ENCODE results near the gene ARHGEF9.
"Not testable (repeated sequence)": the region's sequence is repeated elsewhere in the genome, so short reads cannot be mapped to it uniquely, and the experiment has no call there.

ARHGEF9 gene

DNA sequence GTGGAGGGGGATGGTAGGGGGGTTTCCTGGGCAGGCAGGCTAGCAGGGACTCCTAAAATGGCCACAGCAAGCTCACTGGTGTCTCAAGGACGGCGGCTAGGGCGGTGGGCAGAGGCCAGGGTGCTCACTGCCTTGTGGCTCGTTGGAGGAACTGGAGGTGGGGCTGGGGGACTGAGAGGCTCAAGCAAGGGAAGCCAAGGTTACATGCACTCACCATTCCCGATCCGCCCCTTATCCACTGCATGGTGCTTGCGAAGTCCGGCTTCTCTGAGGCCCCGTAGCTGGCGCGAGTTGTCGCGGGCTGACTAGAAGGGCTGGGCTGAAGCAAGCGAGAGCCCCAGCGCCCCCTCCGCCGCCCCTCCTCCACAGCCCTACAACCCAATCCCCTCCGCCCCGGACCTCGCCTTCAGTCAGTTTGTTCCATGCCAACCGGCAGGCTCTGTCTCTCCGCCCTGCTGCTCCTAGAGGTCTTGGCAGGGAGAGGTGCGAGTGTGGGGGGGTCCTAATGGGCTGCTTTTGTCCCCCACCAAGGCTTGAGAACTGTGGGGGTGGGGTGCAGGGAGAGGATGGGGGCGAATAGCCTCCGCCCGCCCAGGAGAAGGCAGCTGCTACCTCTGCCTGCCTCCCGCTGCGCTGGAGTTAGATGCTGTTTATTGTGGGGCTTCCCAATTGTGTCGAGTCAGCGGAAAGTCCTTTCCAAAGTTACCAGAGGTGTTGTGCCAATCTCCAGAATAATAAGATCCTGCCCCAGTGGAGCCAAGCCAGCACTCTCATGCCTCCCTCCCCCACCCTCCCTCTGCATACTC lies at the start of gene ARHGEF9:
Gene ARHGEF9, minus strand, starts transcription at position 313 of the 806 bp plus-strand sequence. Its CDS starts 69 bp downstream, at position 244.
- DNase-seq = peak; percentile 65

DNA sequence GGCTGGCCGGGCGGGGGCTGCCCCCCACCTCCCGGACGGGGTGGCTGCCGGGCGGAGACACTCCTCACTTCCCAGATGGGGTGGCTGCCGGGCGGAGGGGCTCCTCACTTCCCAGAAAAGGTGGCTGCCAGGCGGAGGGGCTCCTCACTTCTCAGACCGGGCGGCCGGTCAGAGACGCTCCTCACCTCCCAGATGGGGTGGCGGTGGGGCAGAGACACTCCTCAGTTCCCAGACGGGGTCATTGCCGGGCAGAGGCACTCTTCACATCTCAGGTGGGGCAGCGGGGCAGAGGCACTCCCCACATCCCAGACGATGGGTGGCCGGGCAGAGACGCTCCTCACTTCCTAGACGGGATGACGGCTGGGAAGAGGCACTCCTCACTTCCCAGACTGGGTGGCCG lies 40.4 kb upstream of the ARHGEF9 start:
- not testable (repeated sequence) for DNase-seq

DNA sequence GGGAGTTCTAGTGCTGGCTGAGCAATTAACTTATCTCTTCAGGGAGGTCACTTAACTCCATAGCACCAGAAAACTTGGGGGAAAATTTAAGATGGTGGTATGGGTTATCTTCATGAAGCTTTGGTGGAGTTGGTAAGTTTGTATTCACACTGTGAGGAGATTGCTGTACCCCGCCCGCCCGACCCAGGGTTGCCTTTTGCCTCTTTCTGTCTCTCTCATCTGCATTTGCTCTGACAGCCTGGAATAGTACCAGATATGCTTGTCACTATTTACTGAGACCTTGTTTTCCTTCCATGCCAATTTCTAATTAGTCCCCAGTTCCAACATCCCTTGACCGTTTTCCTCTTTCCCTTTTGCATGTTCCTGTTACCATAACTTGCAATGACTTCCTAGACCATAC lies 33.1 kb upstream of the ARHGEF9 start:
- no peak for DNase-seq

DNA sequence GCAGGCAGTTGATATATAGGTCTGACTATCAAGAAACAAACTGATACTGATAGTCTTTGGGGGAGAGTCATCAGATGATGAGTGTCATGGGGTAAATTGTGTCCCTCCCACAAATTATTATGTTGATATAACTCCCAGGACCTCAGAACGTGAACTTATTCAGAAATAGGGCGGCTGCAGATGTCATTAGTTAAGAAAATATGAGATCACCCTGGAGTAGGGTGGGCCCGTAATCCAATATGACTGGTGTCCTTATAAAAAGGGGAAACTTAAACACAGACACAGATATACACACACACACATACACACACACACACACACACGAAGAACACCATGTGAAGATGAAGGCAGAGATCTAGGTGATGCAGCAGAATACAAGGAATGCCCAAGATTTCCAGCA lies 32.7 kb upstream of the ARHGEF9 start:
- DNase-seq = no peak

DNA sequence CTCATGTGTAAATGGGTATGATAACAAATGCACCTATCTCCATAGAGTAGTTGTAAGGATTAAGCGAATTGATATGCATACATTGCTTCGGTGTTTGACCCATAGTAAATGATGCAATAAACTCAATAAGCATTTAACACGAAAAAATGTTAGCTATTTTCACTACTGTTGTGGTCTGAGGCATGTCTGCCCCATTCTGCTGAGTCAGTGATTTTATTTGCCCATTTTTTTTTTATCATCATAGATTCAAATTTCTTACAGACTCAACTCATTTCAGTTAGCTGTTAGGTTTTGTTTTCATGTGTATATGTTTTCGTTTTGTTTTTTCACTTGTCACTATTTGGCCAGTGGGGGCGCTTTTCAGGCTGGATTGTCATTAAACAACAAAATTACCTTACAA lies 27.8 kb upstream of the ARHGEF9 start:
- DNase-seq = no peak

DNA sequence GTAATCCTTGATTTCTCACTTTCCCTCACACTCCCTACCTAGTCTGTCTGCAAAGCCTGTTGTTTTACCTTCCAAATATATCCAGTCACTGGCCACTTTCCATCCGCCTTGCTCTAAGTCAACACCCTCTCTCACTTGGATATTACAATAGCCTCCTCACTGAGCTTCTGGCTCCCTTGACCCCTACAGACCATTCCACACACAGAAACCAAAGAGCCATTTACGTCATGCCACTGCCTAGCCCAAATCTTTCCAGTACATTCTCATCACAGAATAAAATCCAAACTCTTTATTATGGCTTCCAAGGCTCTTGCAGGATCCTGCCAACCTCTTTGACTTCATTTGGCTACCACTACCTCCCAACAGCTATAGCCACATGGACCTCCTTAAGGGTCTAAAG lies 25.7 kb upstream of the ARHGEF9 start:
- no peak for DNase-seq

DNA sequence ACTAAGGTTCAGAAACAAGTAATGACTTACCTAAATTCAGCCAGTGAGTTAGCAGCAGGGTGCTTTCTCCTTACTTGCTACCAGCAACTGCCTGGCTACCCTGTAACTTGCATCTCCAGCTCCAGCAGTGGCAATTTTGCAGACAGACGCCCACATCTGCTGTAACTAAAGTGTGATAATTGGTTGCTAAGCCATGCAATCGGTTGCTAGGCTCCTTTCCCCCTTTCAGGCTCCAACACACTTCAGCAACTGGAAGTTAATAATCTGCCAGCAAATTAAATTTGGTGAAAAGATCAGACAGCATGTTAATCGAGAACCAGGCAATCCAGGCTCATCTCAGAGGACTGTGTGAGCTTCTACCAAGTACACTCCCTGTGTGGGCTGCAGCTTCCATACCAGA lies 24.2 kb upstream of the ARHGEF9 start:
- DNase-seq = no peak

DNA sequence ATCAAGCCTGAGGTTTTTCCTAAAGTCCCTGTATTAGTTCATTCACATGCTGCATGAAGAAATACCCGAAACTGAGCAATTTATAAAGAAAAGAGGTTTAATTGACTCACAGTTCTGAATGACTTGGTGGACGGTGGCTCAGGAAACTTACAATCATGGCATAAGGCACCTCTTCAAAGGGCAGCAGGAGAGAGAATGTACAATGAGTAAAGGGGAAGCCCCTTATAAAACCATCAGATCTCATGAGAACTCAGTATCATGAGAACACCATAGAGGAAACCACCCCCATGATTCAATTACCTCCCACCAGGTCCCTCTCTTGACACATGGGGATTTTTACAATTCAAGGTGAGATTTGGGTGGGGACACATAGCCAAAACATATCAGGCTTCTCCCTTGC lies 10.4 kb upstream of the ARHGEF9 start:
- DNase-seq = not testable (repeated sequence)

DNA sequence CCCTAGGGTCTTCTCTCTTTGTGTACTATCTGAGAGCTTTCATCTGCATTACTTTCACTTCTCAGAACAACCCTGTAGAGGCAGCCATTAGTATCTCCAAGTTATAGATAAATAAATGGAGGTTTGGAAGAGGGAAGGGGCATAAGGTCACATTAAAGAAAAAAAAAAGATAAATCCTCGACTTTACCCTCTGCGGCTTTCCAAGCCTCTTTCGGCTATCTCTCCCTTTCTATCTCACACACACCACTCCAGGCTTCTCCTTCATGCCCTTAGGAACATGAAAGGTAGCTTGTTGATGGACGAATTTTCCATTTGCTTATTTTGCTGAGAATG lies 660 bp upstream of the ARHGEF9 start:
- DNase-seq = no peak

DNA sequence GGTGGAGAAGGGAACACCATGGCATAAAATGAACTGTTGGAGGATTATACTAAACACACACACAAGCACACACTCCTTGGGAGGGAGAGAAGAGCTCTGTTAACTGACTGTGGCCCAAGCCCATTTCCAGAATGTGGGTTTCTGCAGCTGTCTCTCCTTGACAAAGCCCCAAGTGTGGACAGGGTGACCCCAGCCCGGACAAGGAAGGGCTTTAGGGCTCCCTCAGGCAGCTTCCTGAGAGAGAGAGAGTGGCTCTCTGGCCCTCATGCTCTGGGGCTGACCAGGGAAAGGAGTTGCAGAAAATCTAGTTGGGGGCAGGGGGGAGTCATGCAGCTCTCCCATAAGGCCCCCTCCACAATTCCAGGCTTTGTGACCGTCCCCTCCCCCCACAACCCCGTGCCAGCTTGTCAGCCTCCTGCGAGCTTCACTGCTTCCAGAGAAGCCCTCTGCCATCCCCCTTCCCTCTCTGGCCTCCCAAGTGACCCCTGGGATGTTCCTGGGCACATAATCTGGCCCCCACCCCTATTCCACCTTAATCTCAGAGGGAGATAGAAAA lies 590 bp downstream of the ARHGEF9 start:
- peak; percentile 33 for DNase-seq

DNA sequence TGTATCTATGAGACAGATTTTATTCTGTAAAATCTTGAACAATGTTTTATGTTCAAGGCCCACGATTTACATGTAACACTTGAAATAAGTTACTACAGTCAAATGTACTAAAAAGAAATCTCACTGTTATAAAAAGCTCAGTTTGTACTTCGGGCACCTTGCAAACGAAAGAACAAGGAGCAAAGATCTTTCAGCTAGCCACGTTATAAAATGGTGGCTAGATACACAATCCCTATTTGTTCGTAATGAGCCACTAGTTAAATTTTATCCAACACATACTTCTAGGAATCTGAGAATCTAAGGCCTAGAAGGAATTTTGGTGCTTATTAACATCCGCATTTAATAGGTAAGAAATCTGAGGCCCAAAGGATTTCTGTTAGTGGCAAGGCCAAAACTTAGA lies 2.5 kb downstream of the ARHGEF9 start:
- DNase-seq = no peak

DNA sequence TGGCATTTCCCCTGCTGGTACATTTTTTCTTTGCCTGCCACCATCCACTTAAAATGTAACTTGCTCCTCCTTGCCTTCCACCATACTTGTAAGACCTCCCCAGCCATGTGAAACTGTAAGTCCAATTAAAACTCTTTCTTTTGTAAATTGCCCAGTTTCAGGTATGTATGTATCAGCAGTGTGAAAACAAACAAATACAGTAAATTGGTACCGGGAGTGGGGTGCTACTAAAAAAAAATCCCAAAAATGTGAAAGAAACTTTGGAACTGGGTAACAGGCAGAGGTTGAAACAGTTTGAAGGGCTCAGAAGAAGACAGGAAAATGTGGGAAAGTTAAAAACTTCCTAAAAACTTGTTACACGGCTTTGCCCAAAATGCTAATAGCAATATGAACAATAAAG lies 16.3 kb downstream of the ARHGEF9 start:
- no peak for DNase-seq

DNA sequence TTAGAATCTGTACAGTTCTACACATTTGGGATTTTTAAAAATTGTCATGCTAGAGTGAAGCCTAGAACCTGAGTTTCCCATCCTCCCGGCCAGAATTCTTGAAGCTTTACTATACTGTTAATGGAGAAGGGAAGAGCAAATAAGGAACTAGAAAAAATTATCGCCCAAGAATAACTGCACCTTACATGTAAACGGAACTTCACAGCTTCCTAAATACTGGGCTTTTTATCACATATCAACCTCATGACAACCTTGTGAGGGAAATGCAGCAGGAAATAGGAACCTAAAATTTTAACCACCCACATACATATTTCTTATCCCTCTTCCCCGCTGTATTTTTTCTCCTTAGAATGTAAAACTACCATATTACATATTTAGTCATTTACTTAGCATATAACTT lies 19.3 kb downstream of the ARHGEF9 start:
- DNase-seq = no peak

DNA sequence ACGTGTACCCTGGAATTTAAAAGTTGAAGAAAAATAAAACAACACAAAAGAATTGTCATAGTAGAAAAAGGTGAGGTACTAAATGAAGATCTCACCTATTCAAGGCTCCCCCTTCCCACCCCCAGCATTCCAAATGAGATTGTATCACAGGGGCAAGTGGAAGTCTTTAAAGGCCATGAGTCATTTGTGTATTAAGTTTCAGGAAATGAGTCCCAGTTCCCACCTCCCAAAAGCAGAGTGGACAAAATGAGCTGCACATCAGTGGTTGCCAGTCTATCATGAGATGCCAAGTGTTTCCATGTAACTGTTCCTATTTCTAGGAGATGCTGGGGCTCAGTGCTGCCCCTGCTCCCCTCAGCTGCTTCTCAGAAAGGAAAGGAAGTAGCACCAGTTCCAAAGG lies 20.1 kb downstream of the ARHGEF9 start:
- DNase-seq = no peak

DNA sequence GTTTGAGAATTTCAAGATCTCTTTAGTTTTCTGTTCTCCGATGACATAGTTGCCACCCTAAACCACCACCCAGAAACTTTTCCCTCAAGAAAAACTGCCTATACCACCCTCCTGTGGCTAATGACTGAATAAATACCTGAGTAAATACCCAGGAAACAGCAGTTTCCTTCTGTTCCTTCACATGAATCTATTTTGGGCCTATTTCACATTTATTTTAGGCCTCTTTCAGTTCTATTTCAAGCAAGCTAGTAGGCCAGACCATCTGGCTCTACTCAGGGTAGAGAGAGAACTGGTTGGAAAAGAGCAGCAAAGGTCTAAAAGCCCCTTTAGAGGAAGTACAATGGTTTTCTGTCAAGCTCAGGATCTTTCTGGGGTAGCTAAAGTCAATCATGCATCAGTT lies 23.4 kb downstream of the ARHGEF9 start:
- no peak for DNase-seq

DNA sequence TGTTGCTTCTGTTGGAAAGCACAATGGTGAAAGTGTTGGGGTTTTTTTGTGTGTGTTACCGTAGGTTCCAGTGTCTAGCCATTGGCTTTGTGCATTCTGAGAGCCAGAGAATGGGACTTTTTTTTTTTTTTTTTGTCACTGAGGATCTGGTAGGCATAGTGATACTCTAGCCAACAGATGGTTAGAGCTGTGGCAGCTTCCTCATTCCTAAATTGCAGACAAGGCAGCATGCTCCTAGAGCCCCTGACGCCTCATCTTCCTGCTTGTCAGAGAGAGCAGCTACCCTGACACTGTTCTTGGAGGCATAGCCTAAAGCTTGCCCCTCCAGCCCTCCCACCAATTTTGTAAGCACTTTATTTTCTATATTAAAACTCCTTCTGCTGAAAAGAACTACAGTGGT lies 27.0 kb downstream of the ARHGEF9 start:
- no peak for DNase-seq

DNA sequence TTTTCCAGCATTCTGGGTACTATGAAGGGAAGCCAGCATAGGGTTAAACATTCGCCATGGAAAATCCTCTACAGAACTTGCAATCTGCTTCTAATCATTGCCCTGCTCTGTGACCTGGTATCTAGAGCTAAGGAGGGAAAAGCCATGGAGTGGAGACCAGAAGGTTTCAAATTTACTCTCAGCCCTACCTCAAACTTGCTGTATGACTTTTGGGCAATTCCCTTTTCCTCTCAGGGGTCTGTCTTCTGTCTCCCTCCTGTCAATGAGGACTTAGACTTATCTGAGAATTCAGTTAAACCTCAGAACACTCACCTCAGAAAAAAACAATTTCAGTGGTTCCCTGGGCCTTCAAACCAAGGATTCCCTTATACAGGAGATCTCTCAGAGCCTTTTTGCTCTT lies 29.1 kb downstream of the ARHGEF9 start:
- DNase-seq = no peak

DNA sequence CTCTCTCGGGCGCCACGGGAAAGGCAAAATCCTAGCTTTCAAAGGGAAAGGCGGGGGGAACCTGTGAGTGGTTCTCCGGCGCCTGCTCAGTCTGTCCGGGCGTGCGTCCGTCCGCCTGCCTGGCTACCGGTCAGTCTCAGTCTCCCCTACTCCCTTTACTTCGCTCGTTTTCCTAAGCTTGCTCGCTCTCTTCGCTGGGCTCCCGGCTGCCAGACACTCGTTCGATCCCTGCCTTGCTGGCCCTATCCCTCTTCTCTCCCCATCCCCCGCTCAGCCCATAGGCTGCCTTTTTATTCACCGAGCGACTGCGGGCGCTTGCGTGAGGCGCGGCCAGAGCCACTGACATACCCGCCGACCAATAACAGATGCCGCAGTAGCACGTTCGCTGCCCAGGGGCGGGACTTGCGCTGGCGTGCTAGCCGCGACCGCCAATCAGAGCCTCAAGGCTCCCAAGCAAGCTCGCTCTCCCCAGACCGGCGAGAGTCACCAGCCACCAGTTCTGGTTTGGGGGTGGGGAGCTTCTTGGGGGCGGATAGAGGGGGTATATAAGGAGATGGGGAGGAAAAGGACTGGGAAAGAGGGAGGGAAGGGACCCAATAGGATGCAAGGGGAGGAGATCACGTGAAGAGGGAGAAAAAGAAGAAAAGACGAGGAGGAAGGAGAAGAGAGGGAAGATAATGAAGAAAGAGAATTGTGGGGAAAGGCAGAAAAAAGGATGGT lies 30.0 kb downstream of the ARHGEF9 start:
- DNase-seq = peak; percentile 90

DNA sequence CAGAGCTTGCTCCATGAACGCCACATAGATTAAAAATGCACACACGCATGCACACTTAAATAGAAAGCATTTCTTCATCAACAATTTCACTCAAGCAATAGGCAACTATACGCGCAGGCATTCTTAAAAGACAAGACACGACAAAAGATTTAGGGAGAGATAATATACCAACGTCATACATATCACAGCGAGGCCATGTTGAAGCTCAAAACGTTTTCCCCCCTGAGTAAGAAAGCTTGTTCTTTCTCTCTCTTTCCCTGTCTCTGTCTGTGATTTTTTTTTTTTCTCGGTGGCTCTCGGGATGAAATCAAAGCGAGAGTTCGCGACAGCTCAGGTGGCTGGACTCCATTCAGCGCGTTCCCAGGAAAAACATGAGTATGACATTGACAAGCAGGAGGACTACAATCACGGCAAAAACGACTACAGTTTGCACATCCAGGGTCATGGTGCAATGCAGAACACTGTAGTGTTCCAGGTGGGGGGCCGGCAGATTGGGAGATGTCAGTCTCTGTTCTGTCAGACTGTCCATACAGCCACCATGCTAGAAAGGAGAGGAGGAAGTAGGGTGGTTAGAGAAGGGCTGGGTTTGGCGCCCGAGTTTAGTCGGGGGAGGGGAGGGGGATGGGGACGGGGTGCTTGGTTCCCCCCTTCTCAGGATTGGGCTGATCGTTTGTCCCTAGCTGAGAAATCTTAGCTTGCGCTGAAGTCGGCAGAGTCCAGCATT lies 30.7 kb downstream of the ARHGEF9 start:
- DNase-seq = peak; percentile 49

DNA sequence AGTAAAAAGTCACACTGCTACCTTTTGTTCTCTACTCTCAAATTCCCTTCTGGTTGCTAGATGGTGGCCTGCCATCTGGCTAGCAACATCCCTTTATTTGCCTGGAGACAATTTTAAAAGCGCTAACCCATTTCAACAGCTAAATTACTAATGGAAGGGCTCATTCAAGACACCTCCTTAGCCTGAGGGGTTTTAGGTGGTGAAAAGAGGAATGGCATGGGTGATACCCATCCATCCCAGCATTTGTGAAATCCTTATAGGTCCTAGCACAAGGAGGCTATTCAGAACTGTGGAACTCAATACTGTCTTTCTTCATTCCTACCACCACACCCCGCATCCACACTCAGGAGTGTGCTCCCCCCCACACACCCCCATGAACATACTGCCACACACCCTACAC lies 33.5 kb downstream of the ARHGEF9 start:
- no peak for DNase-seq

DNA sequence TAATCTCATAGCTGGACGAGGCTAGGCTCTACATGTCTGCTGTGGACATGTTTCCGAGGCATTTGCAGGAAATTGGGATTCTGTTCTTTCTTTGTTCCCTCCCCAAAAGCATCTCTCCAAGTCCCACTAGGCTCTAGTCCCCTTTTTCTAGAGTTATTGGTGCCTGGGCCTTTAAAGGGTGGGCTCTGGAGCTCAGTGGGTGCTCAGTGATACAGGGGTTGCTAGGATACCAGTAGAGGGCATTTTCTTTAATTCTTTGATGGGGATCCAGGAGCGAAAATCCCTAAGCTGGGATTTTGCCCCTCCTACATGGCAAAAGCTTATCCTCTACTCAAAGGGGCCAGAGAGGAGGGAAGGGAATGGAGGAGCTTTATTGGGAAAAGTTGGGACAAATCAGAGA lies 34.2 kb downstream of the ARHGEF9 start:
- DNase-seq = no peak

DNA sequence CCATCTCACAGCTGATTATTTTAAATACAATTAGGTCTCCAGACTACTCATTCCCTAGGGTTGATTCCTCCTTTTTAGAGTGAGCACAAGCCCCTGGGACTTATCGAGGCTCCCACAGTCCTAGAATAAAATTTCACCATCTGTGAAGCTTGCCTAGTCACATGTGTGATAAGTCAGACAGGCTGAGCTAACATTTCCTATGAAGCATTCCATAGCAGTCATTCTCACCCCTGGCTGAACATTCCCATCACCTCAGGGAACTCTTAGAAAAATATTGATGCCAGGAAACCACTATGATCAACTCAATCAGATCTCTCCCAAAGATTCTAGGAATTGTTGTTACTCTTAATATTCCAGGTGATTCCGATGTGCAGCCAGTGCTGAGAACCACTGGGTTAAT lies 37.7 kb downstream of the ARHGEF9 start:
- no peak for DNase-seq

DNA sequence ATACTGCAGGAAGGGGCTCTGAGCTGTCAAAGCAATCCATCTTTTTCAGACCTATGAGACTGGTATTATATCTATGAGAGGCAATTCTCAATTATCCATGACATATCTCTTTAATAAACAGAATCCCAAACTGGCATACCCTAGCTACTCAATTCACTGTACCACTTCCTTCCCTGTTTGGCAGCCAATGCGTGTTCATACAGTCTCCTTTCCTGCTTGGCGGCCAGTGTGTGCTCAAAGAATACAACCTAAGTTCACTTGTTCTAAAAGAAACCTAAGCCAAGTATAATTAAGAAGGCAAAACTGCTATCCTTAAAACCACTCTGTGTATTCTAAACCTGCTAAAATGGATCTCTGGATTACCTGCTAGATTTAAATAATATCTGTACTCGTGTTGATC lies 38.3 kb downstream of the ARHGEF9 start:
- no peak for DNase-seq

DNA sequence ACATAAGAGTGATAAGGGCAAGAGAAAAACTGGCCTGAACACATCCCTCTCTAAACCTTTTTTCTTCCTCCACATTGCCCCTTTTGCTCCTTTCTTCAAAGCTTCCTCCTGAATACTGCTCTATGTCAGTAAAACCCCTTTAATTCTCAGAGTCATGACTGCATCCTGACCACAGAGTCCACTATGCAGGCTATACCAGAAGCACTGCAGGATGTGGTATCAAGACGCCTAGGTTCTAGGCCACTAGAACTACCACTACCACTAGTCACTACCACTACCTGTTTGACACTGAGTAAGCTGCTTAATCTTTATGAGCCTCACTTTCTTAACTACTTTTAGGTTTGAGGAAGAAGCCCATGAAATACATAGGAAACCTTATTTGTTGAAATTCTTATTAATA lies 38.7 kb downstream of the ARHGEF9 start:
- no peak for DNase-seq

Measured in right forelimb (tissue), 1 donor.